Lower leg skin (tissue), 3 donors: ENCODE data around the gene TIMP2.

ENCODE experiments used
- POLR2A ChIP-seq, 2 donors: fragments of 450-650 bp; IDR thresholded peaks; one replicate each; pipeline ENCODE4 v1.6.1; 2016 to 2017; ENCODE audit warnings: antibody characterized with exemption in 2 of 2, mild to moderate bottlenecking in 1 of 2, moderate library complexity in 1 of 2
- TF ChIP-seq, protein P1 (sequence below), 3 donors: fragments of 450-650 bp; IDR thresholded peaks; one replicate each; pipeline ENCODE4 v1.5.1; 2016; ENCODE audit warnings: antibody characterized with exemption in 3 of 3, mild to moderate bottlenecking in 3 of 3, moderate library complexity in 2 of 3

DNA sequence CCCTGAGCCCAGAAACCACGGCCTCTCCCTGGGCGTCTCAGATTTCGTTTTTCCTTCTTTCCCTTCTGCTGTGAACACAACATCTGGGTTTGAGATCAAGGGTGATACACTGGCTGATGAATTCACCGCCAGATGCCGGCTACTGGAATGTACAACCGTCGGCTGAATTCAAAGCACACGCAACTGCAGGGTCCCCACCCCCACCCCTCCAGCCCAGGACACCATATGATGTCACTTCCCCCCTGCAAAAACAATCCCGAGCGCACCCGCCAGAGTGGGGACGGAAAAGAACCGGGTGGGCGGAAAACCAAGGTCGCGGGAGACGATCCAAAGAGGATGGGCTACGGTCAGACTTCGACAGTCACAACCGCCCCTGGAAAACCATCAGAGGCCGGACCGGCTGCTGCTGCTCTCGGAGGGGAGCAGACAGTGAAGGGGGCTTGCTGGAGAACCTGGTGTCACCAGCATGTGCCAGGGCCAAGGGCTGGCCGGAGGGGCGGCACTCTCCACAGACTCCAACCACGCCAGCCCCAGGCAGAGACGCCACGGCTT lies 45.5 kb downstream of the TIMP2 start:
- no peak for TF ChIP-seq POLR2A (IDR thresholded peaks at IDR 0.05)
- TF ChIP-seq, protein P1, sequence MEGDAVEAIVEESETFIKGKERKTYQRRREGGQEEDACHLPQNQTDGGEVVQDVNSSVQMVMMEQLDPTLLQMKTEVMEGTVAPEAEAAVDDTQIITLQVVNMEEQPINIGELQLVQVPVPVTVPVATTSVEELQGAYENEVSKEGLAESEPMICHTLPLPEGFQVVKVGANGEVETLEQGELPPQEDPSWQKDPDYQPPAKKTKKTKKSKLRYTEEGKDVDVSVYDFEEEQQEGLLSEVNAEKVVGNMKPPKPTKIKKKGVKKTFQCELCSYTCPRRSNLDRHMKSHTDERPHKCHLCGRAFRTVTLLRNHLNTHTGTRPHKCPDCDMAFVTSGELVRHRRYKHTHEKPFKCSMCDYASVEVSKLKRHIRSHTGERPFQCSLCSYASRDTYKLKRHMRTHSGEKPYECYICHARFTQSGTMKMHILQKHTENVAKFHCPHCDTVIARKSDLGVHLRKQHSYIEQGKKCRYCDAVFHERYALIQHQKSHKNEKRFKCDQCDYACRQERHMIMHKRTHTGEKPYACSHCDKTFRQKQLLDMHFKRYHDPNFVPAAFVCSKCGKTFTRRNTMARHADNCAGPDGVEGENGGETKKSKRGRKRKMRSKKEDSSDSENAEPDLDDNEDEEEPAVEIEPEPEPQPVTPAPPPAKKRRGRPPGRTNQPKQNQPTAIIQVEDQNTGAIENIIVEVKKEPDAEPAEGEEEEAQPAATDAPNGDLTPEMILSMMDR (IDR thresholded peaks at IDR 0.05), result no peak
